Prostate gland (tissue), 2 donors: ENCODE data around the gene COL16A1. TPM values are rescaled to one million over a fixed set of nuclear protein-coding genes. Genes with fewer than 3 reads are reported as not detected.

ENCODE experiments used
- DNase-seq: peaks from one replicate; pipeline ENCODE4 v3.0.0-alpha.2; 2019; ENCODE audit warnings: low spot score
- H3K27ac ChIP-seq, 2 donors: fragments of 200-600 bp; sonication (generic); 2 replicates each; pipeline ENCODE4 v1.5.1; 2017 to 2019
- H3K27me3 ChIP-seq: fragments of 200-600 bp; sonication (generic); replicated peaks from 2 replicates; pipeline ENCODE4 v1.5.1; 2019; ENCODE audit not compliant: insufficient read depth
- H3K36me3 ChIP-seq, 2 donors: fragments of 200-600 bp; sonication (generic); 1 replicate in 1 of 2; 2 replicates in 1 of 2; pipeline versions ENCODE4 v1.5.1 to v1.8.1; 2017 to 2019
- H3K4me1 ChIP-seq: fragments of 200-600 bp; sonication (generic); replicated peaks from 2 replicates; pipeline ENCODE4 v1.5.1; 2019
- H3K4me3 ChIP-seq, 2 donors: fragments of 200-600 bp; sonication (generic); 2 replicates each; pipeline ENCODE4 v1.5.1; 2017 to 2019
- H3K9me3 ChIP-seq: fragments of 200-600 bp; sonication (generic); 2 replicates; pipeline ENCODE4 v1.5.1; 2017
- POLR2A ChIP-seq: fragments of 450-650 bp; IDR thresholded peaks from one replicate; pipeline ENCODE4 v1.6.1; 2016; ENCODE audit warnings: antibody characterized with exemption, mild to moderate bottlenecking
- POLR2AphosphoS5 ChIP-seq: sonication (generic); formaldehyde crosslinking; IDR thresholded peaks from one replicate; pipeline ENCODE4 v1.6.1; 2017; ENCODE audit warnings: antibody characterized with exemption
- WGBS: methylation state at CpG from one replicate; pipeline ENCODE4 v1.1.5; 2018; 5-methylcytosine and 5-hydroxymethylcytosine counted together
- intact Hi-C: fragments of 100-400 bp; cut with DNase I; formaldehyde crosslinking; loops from one replicate; pipeline ENCODE4 v1.14.2; 2022
- total RNA-seq, 2 donors: library from RNA; depleted of rRNA; stranded (reverse); fragments of >200 nt; gene quantifications; one replicate each; pipeline ENCODE4 v1.1.0, GENCODE V29; 2016
- TF ChIP-seq, protein P1 (sequence below), 4 experiments: fragments of 200-600 bp in 2 of 4; fragments of 450-650 bp in 2 of 4; sonication (generic) in 2 of 4; IDR thresholded peaks; 1 replicate in 3 of 4; 2 replicates in 1 of 4; pipeline ENCODE4 v1.5.1; 2016 to 2019; ENCODE audit warnings: antibody characterized with exemption in 4 of 4, mild to moderate bottlenecking in 2 of 4, moderate library complexity in 2 of 4

COL16A1 gene
- total RNA-seq, 2 donors from 2014 or later: 45.3 to 89.4 TPM

DNA sequence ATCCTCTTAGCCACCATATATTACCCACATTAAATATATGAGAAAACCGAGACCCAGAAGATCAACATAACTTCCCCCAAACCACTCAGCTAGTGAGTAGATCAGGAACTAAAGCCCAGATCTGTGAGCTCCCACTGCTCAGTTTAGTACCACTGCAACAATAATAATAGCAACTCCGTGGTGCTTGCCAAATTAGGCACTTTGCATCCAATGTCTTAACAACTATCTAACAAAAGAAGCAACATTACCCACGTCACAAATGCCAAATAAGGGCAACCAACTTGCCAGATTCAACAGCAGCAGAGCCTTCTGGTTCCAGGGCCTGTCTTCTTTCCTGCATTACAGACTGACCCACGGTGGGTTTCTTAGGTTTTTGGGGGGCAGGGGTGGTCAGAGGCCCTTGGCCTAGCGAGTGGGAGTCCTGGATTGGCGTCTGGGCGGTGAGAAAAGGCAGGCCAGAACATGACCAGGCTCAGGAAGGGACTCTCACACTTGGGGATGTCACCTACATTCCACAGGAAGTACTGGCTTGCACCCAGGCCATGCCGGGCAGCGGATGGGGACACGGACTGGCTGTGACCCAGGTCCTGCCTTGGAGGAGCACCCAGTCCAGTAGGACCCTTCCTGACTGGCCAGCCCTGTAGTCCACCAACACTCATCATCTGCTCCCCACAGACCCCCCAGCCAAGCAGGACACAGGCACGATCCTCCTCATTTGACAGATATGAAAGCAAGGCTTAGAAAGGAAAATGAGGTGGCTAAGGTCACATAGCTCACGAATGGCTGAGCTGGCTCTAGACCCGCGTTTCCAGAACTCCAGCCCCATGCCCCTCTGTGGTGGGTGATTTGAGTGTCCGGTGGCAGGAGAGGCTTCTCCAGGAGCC is 81.7 kb downstream of the COL16A1 start:
- no peaks in the 10 kb centered on the region for H3K4me1 ChIP-seq
- TF ChIP-seq, protein P1, sequence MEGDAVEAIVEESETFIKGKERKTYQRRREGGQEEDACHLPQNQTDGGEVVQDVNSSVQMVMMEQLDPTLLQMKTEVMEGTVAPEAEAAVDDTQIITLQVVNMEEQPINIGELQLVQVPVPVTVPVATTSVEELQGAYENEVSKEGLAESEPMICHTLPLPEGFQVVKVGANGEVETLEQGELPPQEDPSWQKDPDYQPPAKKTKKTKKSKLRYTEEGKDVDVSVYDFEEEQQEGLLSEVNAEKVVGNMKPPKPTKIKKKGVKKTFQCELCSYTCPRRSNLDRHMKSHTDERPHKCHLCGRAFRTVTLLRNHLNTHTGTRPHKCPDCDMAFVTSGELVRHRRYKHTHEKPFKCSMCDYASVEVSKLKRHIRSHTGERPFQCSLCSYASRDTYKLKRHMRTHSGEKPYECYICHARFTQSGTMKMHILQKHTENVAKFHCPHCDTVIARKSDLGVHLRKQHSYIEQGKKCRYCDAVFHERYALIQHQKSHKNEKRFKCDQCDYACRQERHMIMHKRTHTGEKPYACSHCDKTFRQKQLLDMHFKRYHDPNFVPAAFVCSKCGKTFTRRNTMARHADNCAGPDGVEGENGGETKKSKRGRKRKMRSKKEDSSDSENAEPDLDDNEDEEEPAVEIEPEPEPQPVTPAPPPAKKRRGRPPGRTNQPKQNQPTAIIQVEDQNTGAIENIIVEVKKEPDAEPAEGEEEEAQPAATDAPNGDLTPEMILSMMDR (IDR thresholded peaks at IDR 0.05): no peak
- no peak for TF ChIP-seq POLR2A
- TF ChIP-seq POLR2AphosphoS5: no peak
- H3K27me3 ChIP-seq: peaks cover 4% of the 10 kb centered on the region
- H3K36me3 ChIP-seq: no peaks in the 10 kb centered on the region
- H3K4me3 ChIP-seq: no peak overlapping the region
- intact Hi-C loops: no loop called here
- no peak overlapping the region for H3K27ac ChIP-seq
- no peaks in the 10 kb centered on the region for H3K9me3 ChIP-seq
- DNase-seq: no peak
- 64% methylated on average over 15 of the region's 15 CpGs for WGBS

DNA sequence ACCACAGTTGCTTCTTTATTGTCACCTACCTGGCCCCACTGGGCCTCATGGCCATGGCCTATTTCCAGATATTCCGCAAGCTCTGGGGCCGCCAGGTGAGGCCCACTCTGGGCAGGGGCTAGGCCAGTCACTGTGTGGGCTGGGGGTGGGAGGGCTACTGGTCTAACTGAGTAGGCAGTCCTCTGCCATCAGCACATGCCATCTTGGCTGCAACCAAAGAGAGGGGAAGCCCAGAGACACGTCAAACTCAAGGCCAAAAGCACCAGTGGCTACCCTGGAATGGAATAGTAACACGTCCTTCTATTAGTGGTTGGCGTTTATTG is 82.4 kb downstream of the COL16A1 start:
- DNase-seq: no peak
- H3K27ac ChIP-seq: no peak overlapping the region
- H3K4me1 ChIP-seq: no peaks in the 10 kb centered on the region
- TF ChIP-seq POLR2A: no peak
- TF ChIP-seq, protein P1 (IDR thresholded peaks at IDR 0.05): no peak
- TF ChIP-seq POLR2AphosphoS5: no peak
- H3K9me3 ChIP-seq: no peaks in the 10 kb centered on the region
- 93% methylated on average over 5 of the region's 5 CpGs for WGBS
- H3K27me3 ChIP-seq: peaks cover 4% of the 10 kb centered on the region
- H3K4me3 ChIP-seq: no peak overlapping the region
- intact Hi-C loops: no loop called here
- no peaks in the 10 kb centered on the region for H3K36me3 ChIP-seq

DNA sequence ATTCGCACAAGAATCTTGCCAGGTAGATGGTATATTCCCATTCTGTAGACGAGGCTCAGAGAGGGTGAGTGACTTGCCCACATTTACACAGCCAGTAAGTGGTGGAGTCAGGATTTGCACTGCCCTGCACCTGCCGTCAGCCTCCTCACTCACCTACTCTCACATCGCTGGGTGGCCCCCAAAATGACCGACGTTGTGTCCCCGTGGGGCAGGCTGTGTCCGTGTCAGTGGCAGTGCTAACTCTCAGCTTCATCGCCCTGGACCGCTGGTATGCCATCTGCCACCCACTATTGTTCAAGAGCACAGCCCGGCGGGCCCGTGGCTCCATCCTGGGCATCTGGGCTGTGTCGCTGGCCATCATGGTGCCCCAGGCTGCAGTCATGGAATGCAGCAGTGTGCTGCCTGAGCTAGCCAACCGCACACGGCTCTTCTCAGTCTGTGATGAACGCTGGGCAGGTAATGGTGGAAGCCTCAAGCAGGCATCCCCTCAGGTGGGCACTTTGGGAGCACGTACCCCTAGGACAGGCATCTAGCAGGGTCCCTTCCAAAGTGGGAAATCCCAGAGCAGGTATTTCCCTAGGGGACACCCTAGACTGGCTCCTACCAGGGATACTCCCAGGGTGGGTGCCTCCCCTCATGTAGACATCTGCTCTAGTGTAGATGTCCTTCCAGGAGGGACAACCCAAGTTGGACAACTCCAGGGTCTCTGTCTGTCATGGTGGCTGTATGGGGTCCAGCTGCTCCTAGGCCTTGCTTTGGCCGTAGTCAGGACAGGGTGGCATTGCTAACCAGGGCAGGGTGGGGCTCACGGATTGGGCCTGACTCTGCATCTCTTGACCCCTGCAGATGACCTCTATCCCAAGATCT is 83.0 kb downstream of the COL16A1 start:
- TF ChIP-seq POLR2A (no peak), POLR2AphosphoS5 (no peak)
- TF ChIP-seq, protein P1 (IDR thresholded peaks at IDR 0.05): no peak
- H3K4me1 ChIP-seq: no peaks in the 10 kb centered on the region
- 97% methylated on average over 15 of the region's 20 CpGs for WGBS
- no peaks in the 10 kb centered on the region for H3K36me3 ChIP-seq
- H3K4me3 ChIP-seq: no peak overlapping the region
- no peaks in the 10 kb centered on the region for H3K9me3 ChIP-seq
- no peak overlapping the region for H3K27ac ChIP-seq
- intact Hi-C loops: no loop called here
- H3K27me3 ChIP-seq: peaks cover 4% of the 10 kb centered on the region
- DNase-seq: no peak

DNA sequence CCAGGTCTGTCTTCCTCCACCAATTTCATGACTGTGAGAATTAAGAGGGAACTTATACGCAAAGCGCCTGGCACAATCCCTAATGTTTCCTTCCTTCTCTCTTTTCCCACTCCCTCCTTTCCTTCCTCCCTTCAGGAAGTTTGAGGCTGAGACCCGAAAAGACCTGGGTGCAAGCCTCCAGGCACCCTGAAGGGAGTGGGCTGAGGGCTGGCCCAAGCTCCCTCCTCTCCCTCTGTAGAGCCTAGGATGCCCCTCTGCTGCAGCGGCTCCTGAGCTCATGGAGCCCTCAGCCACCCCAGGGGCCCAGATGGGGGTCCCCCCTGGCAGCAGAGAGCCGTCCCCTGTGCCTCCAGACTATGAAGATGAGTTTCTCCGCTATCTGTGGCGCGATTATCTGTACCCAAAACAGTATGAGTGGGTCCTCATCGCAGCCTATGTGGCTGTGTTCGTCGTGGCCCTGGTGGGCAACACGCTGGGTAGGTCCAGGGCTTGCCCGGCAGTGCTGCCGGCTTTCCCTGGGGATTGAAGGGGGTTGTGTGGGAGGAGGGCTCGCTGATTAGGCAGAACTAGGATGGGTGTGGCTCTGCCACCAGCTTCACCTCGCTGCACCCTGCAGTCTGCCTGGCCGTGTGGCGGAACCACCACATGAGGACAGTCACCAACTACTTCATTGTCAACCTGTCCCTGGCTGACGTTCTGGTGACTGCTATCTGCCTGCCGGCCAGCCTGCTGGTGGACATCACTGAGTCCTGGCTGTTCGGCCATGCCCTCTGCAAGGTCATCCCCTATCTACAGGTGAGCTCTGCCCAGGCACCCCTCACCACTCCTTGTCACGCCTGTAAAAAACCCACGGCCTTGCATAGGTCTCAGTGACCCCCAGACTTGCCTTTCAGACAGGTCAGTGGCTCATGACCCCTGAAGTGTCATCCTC is 84.6 kb downstream of the COL16A1 start:
- Histone ChIP-seq H3K9me3 (no peaks in the 10 kb centered on the region), H3K27ac (no peak overlapping the region), H3K27me3 (peaks cover 4% of the 10 kb centered on the region), H3K4me3 (no peak overlapping the region), H3K36me3 (no peaks in the 10 kb centered on the region), H3K4me1 (no peaks in the 10 kb centered on the region)
- no peak for DNase-seq
- TF ChIP-seq, protein P1 (IDR thresholded peaks at IDR 0.05): no peak
- TF ChIP-seq POLR2A (no peak), POLR2AphosphoS5 (no peak)
- intact Hi-C loops: no loop called here
- 84% methylated on average over 23 of the region's 23 CpGs for WGBS
